HepG2 (cell line): ENCODE results near the gene MYADML2. TPM values are rescaled to one million over a fixed set of nuclear protein-coding genes. Genes with fewer than 3 reads are reported as not detected.

Experiments
- ATAC-seq: fragments of 200-7000 bp; cut with Tn5 transposase; 3 replicates; pipeline ENCODE4 v1.9.1; 2020; ENCODE audit warnings: mild to moderate bottlenecking, moderate library complexity
- BruUV-seq: library from RNA; stranded (reverse); fragments of 400-500 nt; replicated peaks from 2 replicates; lab custom pipeline; 2021; lab: Mats Ljungman, UMichigan
- CTCF ChIA-PET: fragments of 300-600 bp; formaldehyde crosslinking; extraction: SDS; loops from one replicate; lab custom pipeline; 2021; ENCODE audit warnings: low total read pairs, inconsistent platforms, low intra/inter-chr PET ratio; lab: Yijun Ruan, JAX
- POLR2A ChIA-PET: fragments of 350-600 bp; sonication (Branson Sonifier 250); formaldehyde crosslinking; loops from one replicate; lab custom pipeline; 2020; ENCODE audit warnings: antibody characterized with exemption, inconsistent platforms; lab: Yijun Ruan, JAX
- DNase-seq: peaks from one replicate; pipeline ENCODE4 v3.0.0-alpha.2; 2015; ENCODE audit warnings: low spot score
- FAIRE-seq: peaks from 3 replicates; lab custom pipeline; 2011; peaks lifted over from hg19 to GRCh38; lab: Jason Lieb, UNC
- H2AFZ ChIP-seq: one replicate; pipeline ENCODE4 v1.6.1; 2011; ENCODE audit warnings: low read length, inconsistent platforms
- H3K27ac ChIP-seq: fragments of 300-600 bp; 3 replicates; pipeline ENCODE4 v1.8.0; 2011; ENCODE audit warnings: mixed run types, mild to moderate bottlenecking, mixed read lengths, low read length, inconsistent platforms; ENCODE audit not compliant: insufficient read depth; ENCODE audit errors: extremely low read length
- H3K27me3 ChIP-seq, 2 experiments: fragments of 200-600 bp in 1 of 2; 2 replicates in 1 of 2; 3 replicates in 1 of 2; pipeline versions ENCODE4 v1.6.0 to v1.8.0; 2011; ENCODE audit warnings: low read length in 2 of 2, mild to moderate bottlenecking in 2 of 2, moderate library complexity in 2 of 2, inconsistent platforms in 1 of 2; ENCODE audit not compliant: insufficient read depth in 2 of 2, control insufficient read depth in 1 of 2
- H3K36me3 ChIP-seq, 2 experiments: fragments of 200-600 bp in 1 of 2; replicated peaks in 1 of 2; 2 replicates in 1 of 2; 3 replicates in 1 of 2; pipeline versions ENCODE4 v1.5.1 to v1.8.0; 2011; ENCODE audit warnings: low read length in 2 of 2, inconsistent platforms in 1 of 2; ENCODE audit not compliant: insufficient read depth in 2 of 2, control insufficient read depth in 1 of 2
- H3K4me1 ChIP-seq: 2 replicates; pipeline ENCODE4 v1.5.1; 2012; ENCODE audit warnings: low read length, inconsistent platforms; ENCODE audit not compliant: insufficient read depth
- H3K4me2 ChIP-seq: 2 replicates; pipeline ENCODE4 v1.6.0; 2011; ENCODE audit warnings: low read depth, low read length, inconsistent platforms
- H3K4me3 ChIP-seq, 3 experiments: fragments of 200-600 bp in 1 of 3; sonication (generic), shearing (Covaris generic) in 1 of 3; replicated peaks in 1 of 3; 2 replicates each; pipeline ENCODE4 v1.5.1; 2011 to 2016; ENCODE audit warnings: low read length in 3 of 3, inconsistent platforms in 2 of 3, low read depth in 2 of 3, mild to moderate bottlenecking in 2 of 3, control low read depth in 1 of 3, mixed read lengths in 1 of 3; ENCODE audit not compliant: insufficient read depth in 1 of 3
- H3K79me2 ChIP-seq: one replicate; pipeline ENCODE4 v1.6.1; 2011; ENCODE audit warnings: low read length, inconsistent platforms; ENCODE audit not compliant: insufficient read depth
- H3K9ac ChIP-seq: 2 replicates; pipeline ENCODE4 v1.6.0; 2011; ENCODE audit warnings: mild to moderate bottlenecking, low read depth, low read length, inconsistent platforms; ENCODE audit not compliant: insufficient read depth
- H3K9me3 ChIP-seq: 2 replicates; pipeline ENCODE4 v1.5.1; 2012; ENCODE audit warnings: mild to moderate bottlenecking, low read length
- H4K20me1 ChIP-seq: 2 replicates; pipeline ENCODE4 v1.6.0; 2011; ENCODE audit warnings: inconsistent platforms, mild to moderate bottlenecking, low read length, moderate library complexity; ENCODE audit not compliant: insufficient read depth
- GABPB1 ChIP-seq: IDR thresholded peaks from 2 replicates; pipeline ENCODE4 v1.6.1; 2016; ENCODE audit warnings: mild to moderate bottlenecking, missing genetic modification reagents, moderate library complexity, missing compliant biosample characterization
- HOXA9 ChIP-seq: sonication (generic); formaldehyde crosslinking; IDR thresholded peaks from 2 replicates; pipeline ENCODE4 v1.8.1; 2022; ENCODE audit warnings: missing genetic modification reagents, mild to moderate bottlenecking, moderate library complexity, borderline replicate concordance
- IKZF4 ChIP-seq: sonication (generic); formaldehyde crosslinking; IDR thresholded peaks from 2 replicates; pipeline ENCODE4 v1.5.1; 2020; ENCODE audit warnings: borderline replicate concordance, mild to moderate bottlenecking, low read depth, missing genetic modification reagents; ENCODE audit errors: not compliant biosample characterization
- KDM2A ChIP-seq: sonication (generic); formaldehyde crosslinking; IDR thresholded peaks from 2 replicates; pipeline ENCODE4 v1.4.0; 2020; ENCODE audit warnings: low read depth, missing genetic modification reagents, borderline replicate concordance
- PAX8 ChIP-seq: sonication (generic); formaldehyde crosslinking; IDR thresholded peaks from 2 replicates; pipeline ENCODE4 v1.8.0; 2022; ENCODE audit warnings: mild to moderate bottlenecking, missing genetic modification reagents, borderline replicate concordance
- PHF8 ChIP-seq: sonication (generic); formaldehyde crosslinking; IDR thresholded peaks from 2 replicates; pipeline ENCODE4 v1.5.0; 2020; ENCODE audit warnings: missing genetic modification reagents
- RBFOX2 ChIP-seq: fragments of 200-400 bp; formaldehyde crosslinking; IDR thresholded peaks from 2 replicates; pipeline ENCODE4 v1.6.1; 2017; ENCODE audit warnings: low read depth, mild to moderate bottlenecking, low read length
- ZC3H13 ChIP-seq: sonication (generic); formaldehyde crosslinking; IDR thresholded peaks from 2 replicates; pipeline ENCODE4 v1.8.1; 2023; ENCODE audit warnings: mild to moderate bottlenecking, missing genetic modification reagents, moderate library complexity
- ZKSCAN1 ChIP-seq: fragments of 150-350 bp; IDR thresholded peaks from 2 replicates; pipeline ENCODE4 v1.6.1; 2014; ENCODE audit warnings: low read length
- ZNF335 ChIP-seq: sonication (generic); formaldehyde crosslinking; IDR thresholded peaks from 2 replicates; pipeline ENCODE4 v1.4.0; 2020; ENCODE audit warnings: missing genetic modification reagents
- ZNF576 ChIP-seq: sonication (generic); formaldehyde crosslinking; IDR thresholded peaks from 2 replicates; pipeline ENCODE4 v1.4.0; 2020; ENCODE audit warnings: mild to moderate bottlenecking, missing genetic modification reagents
- ZNF777 ChIP-seq: sonication (generic); formaldehyde crosslinking; IDR thresholded peaks from 2 replicates; pipeline ENCODE4 v1.4.0; 2020; ENCODE audit warnings: missing genetic modification reagents
- ZNF780A ChIP-seq: sonication (generic); formaldehyde crosslinking; IDR thresholded peaks from 2 replicates; pipeline ENCODE4 v1.8.0; 2022; ENCODE audit warnings: mild to moderate bottlenecking, missing genetic modification reagents, moderate library complexity
- ZSCAN20 ChIP-seq: sonication (generic); formaldehyde crosslinking; IDR thresholded peaks from 2 replicates; pipeline ENCODE4 v1.4.0; 2020; ENCODE audit warnings: missing genetic modification reagents, mild to moderate bottlenecking, borderline replicate concordance
- ZSCAN25 ChIP-seq: sonication (generic); formaldehyde crosslinking; IDR thresholded peaks from 2 replicates; pipeline ENCODE4 v1.8.0; 2022; ENCODE audit warnings: mild to moderate bottlenecking, missing genetic modification reagents
- WGBS: methylation state at CpG from one replicate; pipeline ENCODE4 v1.1.6; 2017; ENCODE audit warnings: low lambda C conversion rate; 5-methylcytosine and 5-hydroxymethylcytosine counted together
- in situ Hi-C: cut with HindIII; loops from 2 replicates; pipeline ENCODE4 v1.10.0; 2017; ENCODE audit warnings: low pct_unique_long_range_greater_than_20kb; ENCODE audit not compliant: extremely low pct_ligation_motif_present
- intact Hi-C: fragments of 100-400 bp; cut with micrococcal nuclease; formaldehyde crosslinking; loops from one replicate; pipeline ENCODE4 v1.10.0; 2022; ENCODE audit not compliant: unreplicated experiment
- polyA plus RNA-seq, 8 experiments: library from polyadenylated mRNA; depleted of rRNA in 3 of 8; stranded (reverse) in 7 of 8; unstranded in 1 of 8; fragments of >200 nt; fragmentation: Illumina TruSeq in 4 of 8; extraction: Trizol in 4 of 8; gene quantifications; 2 replicates each; pipeline versions ENCODE4 v1.2.1 to v1.2.3, GENCODE V29; 2011 to 2016; ENCODE audit warnings: low read depth in 4 of 8, missing spikeins in 1 of 8, mixed read lengths in 1 of 8; ENCODE audit not compliant: insufficient read depth in 1 of 8
- total RNA-seq, 5 experiments: library from RNA; depleted of rRNA; stranded (reverse); fragments of >200 nt; fragmentation: Illumina TruSeq; extraction: Trizol; gene quantifications; 2 replicates each; pipeline ENCODE4 v1.2.3, GENCODE V29; 2016; ENCODE audit warnings: low read depth in 1 of 5
- TF ChIP-seq, protein P1 (sequence below): sonication (generic); formaldehyde crosslinking; IDR thresholded peaks from 2 replicates; pipeline ENCODE4 v1.8.0; 2022; ENCODE audit warnings: mild to moderate bottlenecking, missing genetic modification reagents, borderline replicate concordance
- TF ChIP-seq, protein P2 (sequence below): sonication (generic); formaldehyde crosslinking; IDR thresholded peaks from 2 replicates; pipeline ENCODE4 v1.5.0; 2020; ENCODE audit warnings: mild to moderate bottlenecking, missing genetic modification reagents, borderline replicate concordance

Gene MYADML2
- total and polyA plus RNA-seq, 2 of the 13 experiments (the other 11 are each of a cell fraction or from before 2014, with no cell fraction given), result not detected

GRCh38 chr17:81917565-81918332 lies 29.3 kb downstream of the MYADML2 start, which contains the start of gene SIRT7:
Gene SIRT7, minus strand, starts transcription at chr17:81918176. Its CDS starts 45 bp downstream, at chr17:81918131.
- Histone ChIP-seq H3K4me3 (peak within 1 kb of the TSS; percentile 87 to 94 (median 93)), H3K9ac (peak within 1 kb of the TSS; percentile 82), H3K36me3 (peaks cover 44 to 63% of the 10 kb centered on the region in 2 experiments), H3K27ac (peak within 1 kb of the TSS; percentile 46), H2AFZ (no peak within 1 kb of the TSS), H4K20me1 (no peaks in the 10 kb centered on the region; the same call in 1 of the 2 replicates), H3K27me3 (no peaks in the 10 kb centered on the region), H3K4me1 (peaks cover 27% of the 10 kb centered on the region), H3K79me2 (peaks cover 45% of the 10 kb centered on the region), H3K9me3 (no peaks in the 10 kb centered on the region), H3K4me2 (peak within 1 kb of the TSS; percentile 94)
- intact Hi-C loops (no loop called here), in situ Hi-C loops (no loop called here)
- DNase-seq (peak; percentile 72), FAIRE-seq (no peak), ATAC-seq (peak; percentile 67)
- under 1% methylated on average over 32 of the region's 94 CpGs for WGBS
- ChIA-PET CTCF (no interaction called here), POLR2A (interaction anchor here (0.9 to 2.8 kb wide), 16 partner anchors 9 to 120 kb away, joined by 3 to 49 read pairs (median 4); partner anchors contain the start of genes ALYREF, ANAPC11, CENPX and DCXR)
- BruUV-seq, result no TSS peak
- TF ChIP-seq, protein P1, sequence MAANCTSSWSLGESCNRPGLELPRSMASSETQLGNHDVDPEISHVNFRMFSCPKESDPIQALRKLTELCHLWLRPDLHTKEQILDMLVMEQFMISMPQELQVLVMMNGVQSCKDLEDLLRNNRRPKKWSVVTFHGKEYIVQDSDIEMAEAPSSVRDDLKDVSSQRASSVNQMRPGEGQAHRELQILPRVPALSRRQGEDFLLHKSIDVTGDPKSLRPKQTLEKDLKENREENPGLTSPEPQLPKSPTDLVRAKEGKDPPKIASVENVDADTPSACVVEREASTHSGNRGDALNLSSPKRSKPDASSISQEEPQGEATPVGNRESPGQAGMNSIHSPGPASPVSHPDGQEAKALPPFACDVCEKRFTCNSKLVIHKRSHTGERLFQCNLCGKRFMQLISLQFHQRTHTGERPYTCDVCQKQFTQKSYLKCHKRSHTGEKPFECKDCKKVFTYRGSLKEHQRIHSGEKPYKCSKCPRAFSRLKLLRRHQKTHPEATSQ (CRISPR knock-in tag), result no peak
- peak; percentile 66 for TF ChIP-seq IKZF4 (CRISPR knock-in tag)
- TF ChIP-seq ZNF335 (CRISPR knock-in tag), result no peak
- TF ChIP-seq, protein P2, sequence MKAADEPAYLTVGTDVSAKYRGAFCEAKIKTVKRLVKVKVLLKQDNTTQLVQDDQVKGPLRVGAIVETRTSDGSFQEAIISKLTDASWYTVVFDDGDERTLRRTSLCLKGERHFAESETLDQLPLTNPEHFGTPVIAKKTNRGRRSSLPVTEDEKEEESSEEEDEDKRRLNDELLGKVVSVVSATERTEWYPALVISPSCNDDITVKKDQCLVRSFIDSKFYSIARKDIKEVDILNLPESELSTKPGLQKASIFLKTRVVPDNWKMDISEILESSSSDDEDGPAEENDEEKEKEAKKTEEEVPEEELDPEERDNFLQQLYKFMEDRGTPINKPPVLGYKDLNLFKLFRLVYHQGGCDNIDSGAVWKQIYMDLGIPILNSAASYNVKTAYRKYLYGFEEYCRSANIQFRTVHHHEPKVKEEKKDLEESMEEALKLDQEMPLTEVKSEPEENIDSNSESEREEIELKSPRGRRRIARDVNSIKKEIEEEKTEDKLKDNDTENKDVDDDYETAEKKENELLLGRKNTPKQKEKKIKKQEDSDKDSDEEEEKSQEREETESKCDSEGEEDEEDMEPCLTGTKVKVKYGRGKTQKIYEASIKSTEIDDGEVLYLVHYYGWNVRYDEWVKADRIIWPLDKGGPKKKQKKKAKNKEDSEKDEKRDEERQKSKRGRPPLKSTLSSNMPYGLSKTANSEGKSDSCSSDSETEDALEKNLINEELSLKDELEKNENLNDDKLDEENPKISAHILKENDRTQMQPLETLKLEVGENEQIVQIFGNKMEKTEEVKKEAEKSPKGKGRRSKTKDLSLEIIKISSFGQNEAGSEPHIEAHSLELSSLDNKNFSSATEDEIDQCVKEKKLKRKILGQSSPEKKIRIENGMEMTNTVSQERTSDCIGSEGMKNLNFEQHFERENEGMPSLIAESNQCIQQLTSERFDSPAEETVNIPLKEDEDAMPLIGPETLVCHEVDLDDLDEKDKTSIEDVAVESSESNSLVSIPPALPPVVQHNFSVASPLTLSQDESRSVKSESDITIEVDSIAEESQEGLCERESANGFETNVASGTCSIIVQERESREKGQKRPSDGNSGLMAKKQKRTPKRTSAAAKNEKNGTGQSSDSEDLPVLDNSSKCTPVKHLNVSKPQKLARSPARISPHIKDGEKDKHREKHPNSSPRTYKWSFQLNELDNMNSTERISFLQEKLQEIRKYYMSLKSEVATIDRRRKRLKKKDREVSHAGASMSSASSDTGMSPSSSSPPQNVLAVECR (CRISPR knock-in tag), result peak; percentile 86; the same call in 1 of the 2 replicates
- 0 out of 2 replicates have a peak, but pooled peaks have one; percentile 19 for TF ChIP-seq ZNF780A (CRISPR knock-in tag)
- no peak for TF ChIP-seq ZSCAN20 (CRISPR knock-in tag)
- TF ChIP-seq PHF8, result peak; percentile 42; the same call in 1 of the 2 replicates
- peak; percentile 37; the same call in 1 of the 2 replicates for TF ChIP-seq ZSCAN25 (CRISPR knock-in tag)
- TF ChIP-seq ZC3H13 (CRISPR knock-in tag), result peak; percentile 74; the same call in 1 of the 2 replicates
- TF ChIP-seq PAX8 (CRISPR knock-in tag), result peak; percentile 87; the same call in 1 of the 2 replicates
- TF ChIP-seq ZNF576 (CRISPR knock-in tag), result no peak
- TF ChIP-seq HOXA9 (CRISPR knock-in tag), result peak; percentile 66; the same call in 1 of the 2 replicates
- TF ChIP-seq RBFOX2, result peak; percentile 88
- TF ChIP-seq GABPB1, result peak; percentile 94
- no peak for TF ChIP-seq ZKSCAN1
- 0 out of 2 replicates have a peak, but pooled peaks have one; percentile 44 for TF ChIP-seq ZNF777 (CRISPR knock-in tag)
- peak; percentile 99 for TF ChIP-seq KDM2A (CRISPR knock-in tag)
